Endodermal cell (in vitro differentiated cells): Measurements from ENCODE around the gene RPL7A. TPM values are rescaled to one million over a fixed set of nuclear protein-coding genes. Genes with fewer than 3 reads are reported as not detected.
A peak's percentile ranks its signal among the peaks of the same experiment; 100 is the strongest.

Source experiments
- DNase-seq: peaks from one replicate; pipeline ENCODE4 v3.0.0-alpha.2; 2017
- H3K27ac ChIP-seq: 2 replicates; pipeline ENCODE4 v1.5.1; 2013; ENCODE audit warnings: mild to moderate bottlenecking, low read depth, low read length, moderate library complexity
- H3K27me3 ChIP-seq: 2 replicates; pipeline ENCODE4 v1.6.1; 2013; ENCODE audit warnings: mild to moderate bottlenecking, low read length, moderate library complexity; ENCODE audit not compliant: insufficient read depth, control insufficient read depth, poor library complexity, severe bottlenecking
- H3K36me3 ChIP-seq: 2 replicates; pipeline ENCODE4 v1.7.0; 2013; ENCODE audit warnings: mild to moderate bottlenecking, low read length, moderate library complexity; ENCODE audit not compliant: control insufficient read depth, insufficient read depth
- H3K4me1 ChIP-seq: one replicate; pipeline ENCODE4 v1.7.0; 2013; ENCODE audit warnings: low read length; ENCODE audit not compliant: control insufficient read depth, insufficient read depth
- H3K4me3 ChIP-seq: 2 replicates; pipeline ENCODE4 v1.5.1; 2013; ENCODE audit warnings: mild to moderate bottlenecking, low read length, moderate library complexity
- H3K9ac ChIP-seq: 2 replicates; pipeline ENCODE4 v1.6.1; 2013; ENCODE audit warnings: mild to moderate bottlenecking, low read length, moderate library complexity; ENCODE audit not compliant: poor library complexity, severe bottlenecking; ENCODE audit errors: extremely low read depth
- H3K9me3 ChIP-seq: 2 replicates; pipeline ENCODE4 v1.6.1; 2013; ENCODE audit warnings: mild to moderate bottlenecking, low read length, moderate library complexity; ENCODE audit not compliant: control insufficient read depth
- H3K27ac Mint-ChIP-seq: 2 replicates; pipeline ENCODE4 v1.8.0; 2020; ENCODE audit warnings: mixed read lengths
- H3K27me3 Mint-ChIP-seq: 2 replicates; pipeline ENCODE4 v1.8.0; 2021; ENCODE audit warnings: mild to moderate bottlenecking, mixed read lengths; ENCODE audit not compliant: insufficient read depth
- H3K36me3 Mint-ChIP-seq: 2 replicates; pipeline ENCODE4 v1.8.0; 2020; ENCODE audit warnings: low read depth, mixed read lengths
- H3K4me1 Mint-ChIP-seq: 2 replicates; pipeline ENCODE4 v1.8.0; 2020; ENCODE audit warnings: mixed read lengths
- H3K4me3 Mint-ChIP-seq: 2 replicates; pipeline ENCODE4 v1.8.0; 2020; ENCODE audit warnings: mild to moderate bottlenecking, moderate library complexity, mixed read lengths
- H3K9me3 Mint-ChIP-seq: 2 replicates; pipeline ENCODE4 v1.8.0; 2020; ENCODE audit warnings: mild to moderate bottlenecking, mixed read lengths
- CTCF ChIP-seq: fragments of 200-600 bp; sonication (generic); conservative IDR thresholded peaks from 2 replicates; pipeline ENCODE4 v1.5.0; 2021; ENCODE audit warnings: antibody characterized with exemption, mild to moderate bottlenecking
- WGBS, 2 experiments: methylation state at CpG; one replicate each; pipeline versions ENCODE4 v1.1.5 to v1.1.7; 2013; ENCODE audit warnings: missing lambda C conversion rate in 2 of 2, mixed read lengths in 1 of 2; ENCODE audit not compliant: insufficient coverage in 1 of 2, insufficient read length in 1 of 2; 5-methylcytosine and 5-hydroxymethylcytosine counted together
- total RNA-seq, 2 donors: library from RNA; stranded (reverse); fragmentation: NEBNext Ultra II Directional in 1 of 2; extraction: Animal tissue kit (Norgen Biotek cat#: 25700) in 1 of 2; gene quantifications; 2 replicates in 1 of 2; 3 replicates in 1 of 2; pipeline ENCODE4 v1.2.1, GENCODE V29; 2021

Gene RPL7A
- total RNA-seq, 2 donors from 2014 or later: 2,418 to 2,634 TPM

DNA sequence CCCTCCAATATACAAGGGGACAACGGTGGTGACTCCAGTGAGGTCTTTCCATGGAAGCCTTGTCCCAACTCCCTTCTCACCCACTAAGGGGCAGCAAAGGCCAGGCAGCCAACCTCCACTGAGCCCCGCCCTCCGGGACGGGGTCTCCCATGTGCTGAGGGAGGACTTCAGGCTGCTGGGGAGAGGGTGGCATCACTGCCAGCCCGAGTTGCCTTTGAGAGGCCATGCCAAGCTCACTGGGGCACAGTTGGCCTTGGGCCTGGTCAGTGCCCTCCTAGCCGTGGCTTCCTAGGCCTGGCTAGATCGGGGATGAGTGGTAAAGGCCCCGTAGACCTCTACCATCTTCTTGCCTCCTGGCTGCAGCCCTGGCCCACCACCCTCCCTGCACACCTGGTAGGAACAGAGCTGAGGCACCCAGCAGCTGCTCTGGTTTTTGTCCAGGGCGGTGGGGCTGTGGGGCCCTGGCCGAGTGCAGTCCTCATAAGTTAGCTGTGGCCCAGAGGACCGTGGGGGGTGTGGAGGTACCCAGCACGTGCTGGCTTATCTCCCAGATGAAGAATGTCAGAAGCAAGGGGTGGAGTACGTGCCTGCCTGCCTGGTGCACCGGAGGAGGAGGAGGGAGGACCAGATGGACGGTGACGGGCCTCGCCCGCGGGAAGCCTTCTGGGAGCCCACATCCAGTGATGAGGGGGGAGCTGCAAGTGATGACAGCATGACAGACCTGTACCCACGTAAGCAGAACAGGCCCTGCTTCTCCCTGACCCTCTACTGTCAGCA, 11.6 kb downstream of the RPL7A start:
- WGBS, 2 experiments: 89 to 95% methylated on average over 15 to 20 of the region's 20 CpGs
- H3K36me3 ChIP-seq: peaks cover 51% of the 10 kb centered on the region
- H3K27me3 ChIP-seq: no peaks in the 10 kb centered on the region
- H3K4me3 ChIP-seq: no peak overlapping the region
- Mint-ChIP-seq H3K27me3 (no peaks in the 10 kb centered on the region), H3K4me3 (no peak overlapping the region), H3K27ac (no peak overlapping the region), H3K9me3 (no peaks in the 10 kb centered on the region), H3K36me3 (peaks cover 45% of the 10 kb centered on the region), H3K4me1 (peaks cover 3% of the 10 kb centered on the region)
- H3K9me3 ChIP-seq: no peaks in the 10 kb centered on the region
- DNase-seq: peak; percentile 85
- TF ChIP-seq CTCF: peak; percentile 78
- H3K4me1 ChIP-seq: no peaks in the 10 kb centered on the region
- no peak overlapping the region for H3K9ac ChIP-seq
- no peak overlapping the region for H3K27ac ChIP-seq

DNA sequence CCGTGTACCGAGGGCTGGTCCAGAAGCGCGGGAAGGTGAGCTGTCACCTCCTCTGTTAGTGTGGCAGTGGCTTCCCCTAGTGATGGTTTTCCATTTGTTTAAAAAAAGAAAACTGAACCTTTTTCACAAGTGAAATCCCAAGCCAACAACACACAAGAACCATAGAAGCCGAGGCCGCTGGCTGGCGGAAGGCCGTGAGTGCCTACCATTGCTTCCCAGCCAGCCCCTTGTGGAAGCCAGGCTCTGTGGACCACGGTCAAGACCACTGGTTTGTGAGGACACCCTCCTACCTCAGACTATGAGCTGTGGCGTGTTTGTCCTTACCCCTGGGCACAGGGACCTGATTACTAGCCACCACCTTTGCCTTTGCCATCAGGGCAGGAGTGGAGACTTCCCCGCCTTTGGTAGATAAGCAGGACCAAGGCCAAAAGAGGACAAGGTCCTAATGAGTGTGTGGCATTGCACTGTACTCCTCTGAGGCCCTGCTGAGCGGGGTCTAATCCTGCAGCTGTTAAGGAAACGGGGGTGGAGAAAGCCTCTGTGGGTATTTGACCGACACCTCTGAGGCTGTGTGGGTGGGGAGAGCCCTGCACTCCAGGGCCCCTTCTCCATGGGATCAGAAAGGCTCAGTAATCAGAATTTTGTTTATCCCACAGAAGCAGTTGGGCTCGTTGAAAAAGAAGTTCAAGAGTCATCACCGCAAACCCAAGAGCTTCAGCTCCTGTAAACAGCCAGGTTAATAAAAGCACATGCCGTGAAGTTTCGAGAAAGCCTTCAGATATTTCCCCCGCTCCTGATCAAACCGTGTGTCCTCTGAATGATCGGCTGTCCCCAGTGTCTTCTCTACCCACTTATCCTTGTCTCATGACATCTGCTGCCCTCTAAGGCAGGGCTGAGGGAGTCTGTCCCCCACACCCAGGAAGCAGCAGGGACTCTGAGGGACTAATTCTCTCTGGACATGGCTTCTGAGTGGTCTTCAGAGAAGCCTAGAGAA, 12.7 kb downstream of the RPL7A start:
- H3K4me1 ChIP-seq: no peaks in the 10 kb centered on the region
- DNase-seq: no peak
- no peak for TF ChIP-seq CTCF
- Mint-ChIP-seq H3K27me3 (no peaks in the 10 kb centered on the region), H3K4me3 (no peak overlapping the region), H3K4me1 (peaks cover 3% of the 10 kb centered on the region), H3K27ac (peak overlapping the region; percentile 2), H3K9me3 (no peaks in the 10 kb centered on the region), H3K36me3 (peaks cover 55% of the 10 kb centered on the region)
- peaks cover 62% of the 10 kb centered on the region for H3K36me3 ChIP-seq
- H3K27me3 ChIP-seq: no peaks in the 10 kb centered on the region
- H3K4me3 ChIP-seq: no peak overlapping the region
- H3K27ac ChIP-seq: no peak overlapping the region
- H3K9ac ChIP-seq: no peak overlapping the region
- H3K9me3 ChIP-seq: no peaks in the 10 kb centered on the region
- 93 to 94% methylated on average over 17 to 21 of the region's 21 CpGs for WGBS, 2 experiments

DNA sequence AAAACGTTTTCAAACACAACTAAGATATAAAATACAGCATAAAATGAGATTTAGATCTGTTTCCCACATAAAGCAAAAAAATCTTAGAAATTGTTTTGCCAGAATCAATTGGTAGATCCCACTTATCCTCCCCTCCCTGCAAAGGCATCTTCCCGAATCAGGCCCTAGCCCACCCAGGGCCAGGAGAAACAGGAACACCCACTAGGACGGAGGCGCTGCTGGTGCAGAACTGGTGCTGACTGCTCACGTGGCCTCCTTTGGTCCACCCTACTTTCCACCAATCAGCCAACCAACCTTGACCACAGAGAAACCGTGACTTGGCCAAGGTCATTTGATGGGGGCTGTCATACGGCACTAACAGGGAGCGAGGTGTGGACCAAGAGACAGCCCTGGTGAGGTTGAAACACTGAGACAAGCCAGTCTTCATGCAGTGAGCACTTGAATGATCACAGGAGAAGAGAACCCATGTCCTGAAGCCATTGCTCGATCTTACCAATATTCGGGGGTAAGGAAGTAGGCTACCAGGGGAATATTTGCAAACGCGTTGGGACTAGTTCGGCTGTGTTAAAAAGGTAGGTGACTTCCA, 13.6 kb downstream of the RPL7A start:
- H3K4me3 ChIP-seq: no peak overlapping the region
- no peak for DNase-seq
- peaks cover 71% of the 10 kb centered on the region for H3K36me3 ChIP-seq
- no peak for TF ChIP-seq CTCF
- no peak overlapping the region for H3K4me3 Mint-ChIP-seq
- H3K9ac ChIP-seq: no peak overlapping the region
- peaks cover 3% of the 10 kb centered on the region for H3K4me1 Mint-ChIP-seq
- H3K27ac ChIP-seq: no peak overlapping the region
- H3K27me3 ChIP-seq: no peaks in the 10 kb centered on the region
- no peaks in the 10 kb centered on the region for H3K27me3 Mint-ChIP-seq
- peaks cover 64% of the 10 kb centered on the region for H3K36me3 Mint-ChIP-seq
- no peaks in the 10 kb centered on the region for H3K4me1 ChIP-seq
- H3K9me3 Mint-ChIP-seq: no peaks in the 10 kb centered on the region
- no peaks in the 10 kb centered on the region for H3K9me3 ChIP-seq
- peak overlapping the region; percentile 11 for H3K27ac Mint-ChIP-seq
- whole genome bisulfite sequencing, 2 experiments: 93 to 97% methylated on average over 6 to 13 of the region's 13 CpGs
